ENCODE results near the gene JAKMIP1.

DNA sequence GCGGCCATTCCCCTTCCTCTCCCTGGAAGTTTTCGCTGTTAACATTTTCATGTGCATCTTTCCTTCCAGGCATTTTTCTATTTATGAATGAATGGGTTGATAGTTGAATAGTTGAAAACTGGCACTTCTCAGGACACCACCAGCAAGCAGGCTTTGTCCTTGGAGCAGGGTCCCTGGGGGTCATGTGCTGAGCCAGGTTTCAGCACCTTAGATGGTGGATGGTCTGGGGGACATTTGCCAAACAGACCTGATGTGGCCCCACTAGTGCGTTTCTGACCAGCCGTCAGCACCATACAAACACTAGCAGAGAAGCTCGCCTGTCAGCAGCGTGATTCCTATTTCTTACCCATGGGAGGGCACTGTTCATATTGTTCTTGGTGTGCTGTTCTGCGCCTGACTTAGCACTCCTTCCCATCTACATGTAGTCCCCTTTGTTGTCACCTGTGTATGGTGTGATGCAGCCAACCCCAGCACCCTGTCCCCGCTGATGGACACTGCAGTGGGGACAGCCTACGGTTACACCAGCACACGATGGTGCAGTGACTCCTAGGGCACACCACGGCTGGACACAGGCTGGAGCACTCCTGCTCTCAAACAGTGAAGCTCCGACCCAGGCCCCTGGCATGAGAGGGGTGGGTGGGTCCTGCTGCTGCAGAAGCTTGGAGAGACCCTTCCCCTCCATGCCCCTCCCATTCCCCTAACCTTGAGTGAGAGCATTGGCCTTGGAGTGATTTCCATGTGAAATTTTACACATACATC, 42.1 kb upstream of the JAKMIP1 start:
- TF ChIP-seq EZH2 (IDR thresholded peaks at IDR 0.05; ENCODE audit: insufficient read depth, poor library complexity, severe bottlenecking) (no peak), EZH2phosphoT487 (IDR thresholded peaks at IDR 0.05; ENCODE audit: insufficient read depth, low read depth) (no peak)

Data from GM23248 (cell line).